ENCODE measurements around the gene U2AF1L4.
"Not testable (repeated sequence)": the region's sequence is repeated elsewhere in the genome, so short reads cannot be mapped to it uniquely, and the experiment has no call there.

The U2AF1L4 gene

GRCh38 chr19:35727053-35727955 lies 17.9 kb downstream of the U2AF1L4 start:
- Mint-ChIP-seq H3K4me3 (no peak overlapping the region), H3K9me3 (no peaks in the 10 kb centered on the region), H3K27me3 (no peaks in the 10 kb centered on the region), H3K4me1 (no peaks in the 10 kb centered on the region), H3K27ac (no peak overlapping the region), H3K36me3 (peaks cover 67% of the 10 kb centered on the region)
- DNase-seq: no peak
- CTCF ChIA-PET: no interaction called here

- Mint-ChIP-seq H3K4me1 (peaks cover 7% of the 10 kb centered on the region), H3K4me3 (no peak overlapping the region), H3K9me3 (no peaks in the 10 kb centered on the region), H3K36me3 (peaks cover 64% of the 10 kb centered on the region), H3K27me3 (no peaks in the 10 kb centered on the region), H3K27ac (no peak overlapping the region)
- no peak for DNase-seq
- CTCF ChIA-PET: no interaction called here
These were observed 19.9 kb downstream of the U2AF1L4 start for GRCh38 chr19:35725216-35725861.

GRCh38 chr19:35724560-35724959 lies 20.7 kb downstream of the U2AF1L4 start:
- Mint-ChIP-seq H3K27me3 (no peaks in the 10 kb centered on the region), H3K27ac (no peak overlapping the region), H3K9me3 (no peaks in the 10 kb centered on the region), H3K4me3 (no peak overlapping the region), H3K4me1 (peaks cover 11% of the 10 kb centered on the region), H3K36me3 (peaks cover 61% of the 10 kb centered on the region)
- DNase-seq: no peak
- CTCF ChIA-PET: no interaction called here

GRCh38 chr19:35724132-35724531 lies 21.1 kb downstream of the U2AF1L4 start:
- H3K27ac Mint-ChIP-seq, CTCF ChIA-PET, H3K27me3 Mint-ChIP-seq, DNase-seq, H3K9me3 Mint-ChIP-seq, H3K4me3 Mint-ChIP-seq: not testable (repeated sequence)
- peaks cover 16% of the 10 kb centered on the region for H3K4me1 Mint-ChIP-seq
- H3K36me3 Mint-ChIP-seq: peaks cover 61% of the 10 kb centered on the region

GRCh38 chr19:35723671-35724070 lies 21.5 kb downstream of the U2AF1L4 start:
- CTCF ChIA-PET: no interaction called here
- no peak for DNase-seq
- no peak overlapping the region for H3K4me3 Mint-ChIP-seq
- peaks cover 19% of the 10 kb centered on the region for H3K4me1 Mint-ChIP-seq
- H3K27me3 Mint-ChIP-seq: no peaks in the 10 kb centered on the region
- no peak overlapping the region for H3K27ac Mint-ChIP-seq
- H3K9me3 Mint-ChIP-seq: no peaks in the 10 kb centered on the region
- peaks cover 58% of the 10 kb centered on the region for H3K36me3 Mint-ChIP-seq

DNA sequence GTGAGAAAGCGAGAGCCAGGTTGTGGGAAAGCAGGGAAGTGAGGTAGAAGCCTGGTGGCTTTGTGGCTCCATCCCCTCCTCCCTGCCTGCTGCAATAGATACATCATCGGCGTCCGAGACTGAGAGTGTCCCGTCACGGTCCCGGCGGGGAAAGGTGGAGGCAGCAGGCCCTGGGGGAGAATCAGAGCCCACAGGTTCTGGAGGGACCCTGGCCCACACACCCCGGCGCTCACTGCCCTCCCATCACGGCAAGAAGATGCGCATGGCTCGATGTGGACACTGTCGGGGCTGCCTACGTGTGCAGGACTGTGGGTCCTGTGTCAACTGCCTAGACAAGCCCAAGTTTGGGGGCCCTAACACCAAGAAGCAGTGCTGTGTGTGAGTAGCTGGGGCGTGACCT lies 22.3 kb downstream of the U2AF1L4 start:
- Mint-ChIP-seq H3K4me1 (peaks cover 19% of the 10 kb centered on the region), H3K27me3 (no peaks in the 10 kb centered on the region), H3K27ac (no peak overlapping the region), H3K4me3 (no peak overlapping the region), H3K9me3 (no peaks in the 10 kb centered on the region), H3K36me3 (peaks cover 50% of the 10 kb centered on the region)
- CTCF ChIA-PET: no interaction called here
- DNase-seq: no peak

DNA sequence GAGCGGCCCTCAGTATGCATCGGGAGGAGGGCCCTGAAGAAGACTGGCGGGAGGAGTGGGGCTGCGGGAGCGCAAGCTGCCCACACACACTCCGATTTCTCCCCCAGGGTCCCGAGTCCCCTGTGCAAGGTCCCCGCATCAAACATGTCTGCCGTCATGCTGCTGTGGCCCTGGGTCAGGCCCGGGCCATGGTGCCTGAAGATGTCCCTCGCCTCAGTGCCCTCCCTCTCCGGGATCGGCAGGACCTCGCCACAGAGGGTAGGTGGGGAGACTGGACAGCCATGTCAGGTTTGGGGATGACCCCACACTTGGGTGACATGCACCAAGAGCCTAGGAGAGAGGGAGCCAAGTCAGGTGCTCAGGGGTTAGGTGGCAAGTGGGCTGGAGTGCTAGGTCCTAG lies 22.8 kb downstream of the U2AF1L4 start:
- no peak overlapping the region for H3K27ac Mint-ChIP-seq
- no peak for DNase-seq
- no peaks in the 10 kb centered on the region for H3K9me3 Mint-ChIP-seq
- H3K4me3 Mint-ChIP-seq: no peak overlapping the region
- no peaks in the 10 kb centered on the region for H3K27me3 Mint-ChIP-seq
- peaks cover 19% of the 10 kb centered on the region for H3K4me1 Mint-ChIP-seq
- CTCF ChIA-PET: no interaction called here
- peaks cover 50% of the 10 kb centered on the region for H3K36me3 Mint-ChIP-seq

DNA sequence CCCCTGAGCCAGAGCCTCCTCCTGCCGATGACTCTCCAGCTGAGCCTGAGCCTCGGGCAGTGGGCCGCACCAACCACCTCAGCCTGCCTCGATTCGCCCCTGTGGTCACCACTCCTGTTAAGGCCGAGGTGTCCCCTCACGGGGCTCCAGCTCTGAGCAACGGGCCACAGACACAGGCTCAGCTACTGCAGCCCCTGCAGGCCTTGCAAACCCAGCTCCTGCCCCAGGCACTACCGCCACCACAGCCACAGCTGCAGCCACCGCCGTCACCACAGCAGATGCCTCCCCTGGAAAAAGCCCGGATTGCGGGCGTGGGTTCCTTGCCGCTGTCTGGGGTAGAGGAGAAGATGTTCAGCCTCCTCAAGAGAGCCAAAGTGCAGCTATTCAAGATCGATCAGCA lies 23.8 kb downstream of the U2AF1L4 start:
- Mint-ChIP-seq H3K4me1 (peaks cover 23% of the 10 kb centered on the region), H3K4me3 (no peak overlapping the region), H3K9me3 (no peaks in the 10 kb centered on the region), H3K36me3 (peaks cover 47% of the 10 kb centered on the region), H3K27me3 (no peaks in the 10 kb centered on the region), H3K27ac (no peak overlapping the region)
- CTCF ChIA-PET: no interaction called here
- DNase-seq: no peak

DNA sequence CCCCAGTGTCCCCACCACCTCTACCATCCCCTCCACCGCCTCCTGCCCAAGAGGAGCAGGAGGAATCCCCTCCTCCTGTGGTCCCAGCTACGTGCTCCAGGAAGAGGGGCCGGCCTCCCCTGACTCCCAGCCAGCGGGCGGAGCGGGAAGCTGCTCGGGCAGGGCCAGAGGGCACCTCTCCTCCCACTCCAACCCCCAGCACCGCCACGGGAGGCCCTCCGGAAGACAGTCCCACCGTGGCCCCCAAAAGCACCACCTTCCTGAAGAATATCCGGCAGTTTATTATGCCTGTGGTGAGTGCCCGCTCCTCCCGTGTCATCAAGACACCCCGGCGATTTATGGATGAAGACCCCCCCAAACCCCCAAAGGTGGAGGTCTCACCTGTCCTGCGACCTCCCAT lies 24.6 kb downstream of the U2AF1L4 start:
- Mint-ChIP-seq H3K4me3 (no peak overlapping the region), H3K27ac (no peak overlapping the region), H3K27me3 (no peaks in the 10 kb centered on the region), H3K9me3 (no peaks in the 10 kb centered on the region), H3K36me3 (peaks cover 40% of the 10 kb centered on the region), H3K4me1 (peaks cover 30% of the 10 kb centered on the region)
- CTCF ChIA-PET: no interaction called here
- DNase-seq: no peak

- Mint-ChIP-seq H3K27me3 (no peaks in the 10 kb centered on the region), H3K4me3 (peak overlapping the region; percentile 40), H3K9me3 (no peaks in the 10 kb centered on the region), H3K36me3 (peaks cover 35% of the 10 kb centered on the region), H3K4me1 (peaks cover 34% of the 10 kb centered on the region), H3K27ac (peak overlapping the region; percentile 69)
- DNase-seq: no peak
- CTCF ChIA-PET: no interaction called here
These were observed 25.1 kb downstream of the U2AF1L4 start for GRCh38 chr19:35720163-35720524.

GRCh38 chr19:35719402-35720162 lies 25.6 kb downstream of the U2AF1L4 start:
- CTCF ChIA-PET: interaction anchor here (1.0 to 2.1 kb wide), 5 partner anchors 18 to 100 kb away, joined by 3 to 10 read pairs (median 7); partner anchors contain the start of genes PSENEN and U2AF1L4
- DNase-seq: no peak
- peak overlapping the region; percentile 96 for H3K4me3 Mint-ChIP-seq
- H3K36me3 Mint-ChIP-seq: peaks cover 32% of the 10 kb centered on the region
- no peaks in the 10 kb centered on the region for H3K9me3 Mint-ChIP-seq
- peak overlapping the region; percentile 94 for H3K27ac Mint-ChIP-seq
- peaks cover 39% of the 10 kb centered on the region for H3K4me1 Mint-ChIP-seq
- no peaks in the 10 kb centered on the region for H3K27me3 Mint-ChIP-seq

DNA sequence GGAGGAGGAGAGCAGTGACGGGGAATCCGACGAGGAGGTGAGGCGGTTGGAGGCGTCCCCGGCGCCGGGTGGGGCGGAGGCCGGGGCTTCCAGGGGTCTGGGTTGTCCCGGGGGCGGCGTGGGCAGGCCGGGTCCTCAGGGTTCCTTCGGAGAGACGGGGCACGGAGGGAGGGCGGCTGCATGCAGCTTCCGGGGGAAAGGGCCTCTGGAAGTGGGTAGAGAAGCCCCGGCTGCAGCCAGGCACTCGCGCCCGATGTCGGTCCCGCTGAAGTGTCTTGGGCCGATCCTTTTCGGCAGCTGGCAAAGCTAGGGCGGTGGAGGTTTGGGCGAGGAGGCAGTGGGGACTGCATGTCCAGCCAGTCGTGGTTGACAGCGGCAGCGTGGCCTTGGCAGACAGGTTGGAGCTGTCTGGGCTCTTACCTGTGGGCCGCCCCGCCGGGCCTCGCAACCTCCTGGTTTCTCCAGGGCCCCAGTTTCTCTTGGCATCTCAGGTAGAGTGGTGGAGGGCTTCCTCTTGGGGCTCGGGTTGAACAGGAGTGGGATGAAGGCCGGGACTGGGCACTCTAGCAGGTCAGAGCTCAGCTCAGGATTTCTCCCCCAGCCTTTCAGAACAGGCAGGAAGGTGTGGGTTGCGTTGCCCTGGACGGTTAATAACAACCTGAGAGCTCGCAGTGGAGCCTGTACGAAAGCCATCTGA lies 26.7 kb downstream of the U2AF1L4 start:
- no peaks in the 10 kb centered on the region for H3K9me3 Mint-ChIP-seq
- H3K36me3 Mint-ChIP-seq: peaks cover 34% of the 10 kb centered on the region
- peak; percentile 70 for DNase-seq
- no peaks in the 10 kb centered on the region for H3K27me3 Mint-ChIP-seq
- CTCF ChIA-PET: interaction anchor here (1.0 to 2.1 kb wide), 6 partner anchors 19 to 101 kb away, joined by 3 to 10 read pairs (median 6); partner anchors contain the start of genes PSENEN and U2AF1L4
- H3K4me3 Mint-ChIP-seq: peak overlapping the region; percentile 96
- peaks cover 50% of the 10 kb centered on the region for H3K4me1 Mint-ChIP-seq
- peak overlapping the region; percentile 94 for H3K27ac Mint-ChIP-seq

- no peaks in the 10 kb centered on the region for H3K27me3 Mint-ChIP-seq
- CTCF ChIA-PET: interaction anchor here (1.2 to 2.1 kb wide), 5 partner anchors 21 to 102 kb away, joined by 3 to 10 read pairs (median 5); partner anchors contain the start of genes PSENEN and U2AF1L4
- H3K9me3 Mint-ChIP-seq: no peaks in the 10 kb centered on the region
- peak within 1 kb of the TSS; percentile 96 for H3K4me3 Mint-ChIP-seq
- DNase-seq: no peak
- peaks cover 57% of the 10 kb centered on the region for H3K4me1 Mint-ChIP-seq
- peak within 1 kb of the TSS; percentile 96 for H3K27ac Mint-ChIP-seq
- peaks cover 30% of the 10 kb centered on the region for H3K36me3 Mint-ChIP-seq
These were observed 27.4 kb downstream of the U2AF1L4 start, which contains the start of gene KMT2B for GRCh38 chr19:35717665-35718344. Gene KMT2B, plus strand, starts transcription at chr19:35718003. Its CDS starts 16 bp downstream, at chr19:35718019.
